Common myeloid progenitor, CD34-positive (primary cell): ENCODE results near the gene ARHGEF28.
A peak's percentile ranks its signal among the peaks of the same experiment; 100 is the strongest.

Experiments used
- CTCF ChIA-PET: fragments of 350-600 bp; sonication (Branson Sonifier 250); formaldehyde crosslinking; loops from one replicate; lab custom pipeline; 2021; ENCODE audit warnings: antibody characterized with exemption; lab: Charles Lee
- POLR2A ChIA-PET: fragments of 350-600 bp; sonication (Branson Sonifier 250); formaldehyde crosslinking; loops from one replicate; lab custom pipeline; 2021; ENCODE audit warnings: antibody characterized with exemption; lab: Charles Lee
- DNase-seq, 3 donors: peaks; one replicate each; pipeline versions ENCODE4 v3.0.0 to v3.0.0-alpha.2; 2013
- H3K27ac ChIP-seq, 2 experiments: 1 replicate in 1 of 2; 2 replicates in 1 of 2; pipeline ENCODE4 v1.7.0; 2013; ENCODE audit warnings: inconsistent platforms in 2 of 2, low read length in 2 of 2, mild to moderate bottlenecking in 2 of 2, low read depth in 1 of 2, moderate library complexity in 1 of 2; ENCODE audit not compliant: severe bottlenecking in 2 of 2, insufficient read depth in 1 of 2, poor library complexity in 1 of 2
- H3K27me3 ChIP-seq, 5 experiments: replicated peaks in 2 of 5; 1 replicate in 3 of 5; 2 replicates in 2 of 5; pipeline versions ENCODE4 v1.6.1 to v1.7.0; 2013; ENCODE audit warnings: low read length in 4 of 5, mild to moderate bottlenecking in 2 of 5, moderate library complexity in 2 of 5, inconsistent platforms in 1 of 5; ENCODE audit not compliant: insufficient read depth in 5 of 5, control insufficient read depth in 4 of 5
- H3K36me3 ChIP-seq, 4 experiments: 1 replicate in 2 of 4; 2 replicates in 2 of 4; pipeline versions ENCODE4 v1.6.1 to v1.7.0; 2013; ENCODE audit warnings: low read length in 3 of 4, control low read depth in 1 of 4, mild to moderate bottlenecking in 1 of 4; ENCODE audit not compliant: control insufficient read depth in 4 of 4, insufficient read depth in 4 of 4
- H3K4me1 ChIP-seq, 4 experiments: 1 replicate in 3 of 4; 2 replicates in 1 of 4; pipeline versions ENCODE4 v1.6.1 to v1.7.1; 2013; ENCODE audit warnings: low read length in 3 of 4, mild to moderate bottlenecking in 3 of 4, control low read depth in 1 of 4, inconsistent platforms in 1 of 4, moderate library complexity in 1 of 4; ENCODE audit not compliant: control insufficient read depth in 4 of 4, insufficient read depth in 4 of 4; ENCODE audit errors: control extremely low read depth in 1 of 4
- H3K4me3 ChIP-seq, 7 experiments: 1 replicate in 4 of 7; 2 replicates in 3 of 7; pipeline versions ENCODE4 v1.5.1 to v1.7.0; 2013; ENCODE audit warnings: mild to moderate bottlenecking in 7 of 7, low read length in 6 of 7, moderate library complexity in 6 of 7, inconsistent platforms in 2 of 7, low read depth in 2 of 7, control low read depth in 1 of 7; ENCODE audit not compliant: insufficient read depth in 4 of 7, control insufficient read depth in 1 of 7; ENCODE audit errors: extremely low read depth in 1 of 7
- H3K9me3 ChIP-seq, 5 experiments: 1 replicate in 4 of 5; 2 replicates in 1 of 5; pipeline versions ENCODE4 v1.6.1 to v1.7.1; 2013; ENCODE audit warnings: low read length in 4 of 5, mild to moderate bottlenecking in 2 of 5, inconsistent platforms in 1 of 5, low read depth in 1 of 5, moderate library complexity in 1 of 5; ENCODE audit not compliant: control insufficient read depth in 4 of 5, insufficient read depth in 2 of 5; ENCODE audit errors: control extremely low read depth in 1 of 5
- WGBS: methylation state at CpG from one replicate; pipeline ENCODE4 v1.1.5; 2013; ENCODE audit not compliant: insufficient coverage; 5-methylcytosine and 5-hydroxymethylcytosine counted together

The ARHGEF28 gene

GRCh38 chr5:73858776-73859175 is 232.8 kb downstream of the ARHGEF28 start:
- 91% methylated on average over 2 of the region's 3 CpGs for whole genome bisulfite sequencing
- Histone ChIP-seq H3K36me3 (no peaks in the 10 kb centered on the region), H3K4me3 (no peak overlapping the region), H3K27ac (no peak overlapping the region), H3K9me3 (no peaks in the 10 kb centered on the region), H3K27me3 (no peaks in the 10 kb centered on the region), H3K4me1 (no peaks in the 10 kb centered on the region)
- ChIA-PET CTCF (no interaction called here), POLR2A (no interaction called here)
- no peak for DNase-seq

- Histone ChIP-seq H3K27ac (no peak overlapping the region), H3K4me1 (no peaks in the 10 kb centered on the region)
Measured at GRCh38 chr5:73859696-73860095, 233.7 kb downstream of the ARHGEF28 start.

GRCh38 chr5:73861313-73861988 is 235.5 kb downstream of the ARHGEF28 start:
- POLR2A ChIA-PET, result no interaction called here
- Histone ChIP-seq H3K36me3 (no peaks in the 10 kb centered on the region), H3K9me3 (no peaks in the 10 kb centered on the region), H3K27me3 (no peaks in the 10 kb centered on the region), H3K4me1 (no peaks in the 10 kb centered on the region), H3K27ac (no peak overlapping the region), H3K4me3 (no peak overlapping the region)
- whole genome bisulfite sequencing, result 83% methylated on average over 1 of the region's 4 CpGs
- peak in 2 of 3 donors; percentile 24 to 35 for DNase-seq
- CTCF ChIA-PET, result no interaction called here

More at GRCh38 chr5:73859696-73860095, 233.7 kb downstream of the ARHGEF28 start:
- Histone ChIP-seq H3K27me3 (no peaks in the 10 kb centered on the region), H3K4me3 (no peak overlapping the region), H3K9me3 (no peaks in the 10 kb centered on the region), H3K36me3 (no peaks in the 10 kb centered on the region)
- 76% methylated on average over 5 of the region's 5 CpGs for WGBS
- CTCF ChIA-PET, result no interaction called here
- POLR2A ChIA-PET, result no interaction called here
- no peak for DNase-seq

GRCh38 chr5:73862796-73863195 is 236.8 kb downstream of the ARHGEF28 start:
- DNase-seq, result no peak
- CTCF ChIA-PET, result no interaction called here
- Histone ChIP-seq H3K4me1 (no peaks in the 10 kb centered on the region), H3K4me3 (no peak overlapping the region), H3K27ac (no peak overlapping the region), H3K9me3 (no peaks in the 10 kb centered on the region), H3K36me3 (no peaks in the 10 kb centered on the region), H3K27me3 (no peaks in the 10 kb centered on the region)
- POLR2A ChIA-PET, result no interaction called here

- H3K4me1 ChIP-seq, result no peaks in the 10 kb centered on the region
- H3K27me3 ChIP-seq, result no peaks in the 10 kb centered on the region
- H3K36me3 ChIP-seq, result no peaks in the 10 kb centered on the region
- no peaks in the 10 kb centered on the region for H3K9me3 ChIP-seq
- no peak for DNase-seq
- no peak overlapping the region for H3K4me3 ChIP-seq
- WGBS, result 100% methylated on average over 3 of the region's 3 CpGs
- ChIA-PET CTCF (no interaction called here), POLR2A (no interaction called here)
- no peak overlapping the region for H3K27ac ChIP-seq
Measured at GRCh38 chr5:73863876-73864275, 237.9 kb downstream of the ARHGEF28 start.

GRCh38 chr5:73865315-73865714 is 239.3 kb downstream of the ARHGEF28 start:
- no peaks in the 10 kb centered on the region for H3K36me3 ChIP-seq
- no peak overlapping the region for H3K4me3 ChIP-seq
- no peak overlapping the region for H3K27ac ChIP-seq
- no peak for DNase-seq
- no peaks in the 10 kb centered on the region for H3K27me3 ChIP-seq
- H3K9me3 ChIP-seq, result no peaks in the 10 kb centered on the region
- ChIA-PET POLR2A (no interaction called here), CTCF (no interaction called here)
- WGBS, result no CpG with 5 or more reads among the region's 1 CpG
- no peaks in the 10 kb centered on the region for H3K4me1 ChIP-seq

GRCh38 chr5:73867345-73868335 is 241.6 kb downstream of the ARHGEF28 start:
- Histone ChIP-seq H3K4me1 (no peaks in the 10 kb centered on the region), H3K27me3 (no peaks in the 10 kb centered on the region), H3K9me3 (no peaks in the 10 kb centered on the region), H3K4me3 (no peak overlapping the region), H3K27ac (no peak overlapping the region), H3K36me3 (no peaks in the 10 kb centered on the region)
- ChIA-PET CTCF (interaction anchor here (1.0 kb wide), 1 partner anchor 276 kb away, joined by 3 read pairs; no protein-coding TSS in a partner anchor), POLR2A (no interaction called here)
- no peak for DNase-seq
- 100% methylated on average over 1 of the region's 5 CpGs for WGBS
